MG63 (cell line): Measurements from ENCODE around the gene KIAA1958. TPM values are rescaled to one million over a fixed set of nuclear protein-coding genes. Genes with fewer than 3 reads are reported as not detected.
A peak's percentile ranks its signal among the peaks of the same experiment; 100 is the strongest.

ENCODE experiments used
- DNase-seq: peaks from one replicate; pipeline ENCODE4 v3.0.0-alpha.2; 2020
- H3K27me3 ChIP-seq: fragments of 250-450 bp; sonication (Bioruptor Pico); 2 replicates; pipeline ENCODE4 v1.5.1; 2020; ENCODE audit warnings: mild to moderate bottlenecking, moderate library complexity
- H3K36me3 ChIP-seq: fragments of 250-450 bp; sonication (Bioruptor Pico); 2 replicates; pipeline ENCODE4 v1.5.1; 2020; ENCODE audit warnings: mild to moderate bottlenecking, moderate library complexity
- H3K4me3 ChIP-seq: fragments of 250-450 bp; sonication (Bioruptor Pico); 2 replicates; pipeline ENCODE4 v1.5.1; 2020; ENCODE audit warnings: mild to moderate bottlenecking, moderate library complexity
- H3K9me3 ChIP-seq: fragments of 250-450 bp; sonication (Bioruptor Pico); 2 replicates; pipeline ENCODE4 v1.5.1; 2020; ENCODE audit warnings: mild to moderate bottlenecking, moderate library complexity
- total RNA-seq: library from RNA; depleted of rRNA; stranded (reverse); fragments of >200 nt; shearing (Covaris generic); gene quantifications from 2 replicates; pipeline ENCODE4 v1.2.3, GENCODE V29; 2014; ENCODE audit warnings: low replicate concordance

Gene KIAA1958
- total RNA-seq, 1 experiment from 2014 or later, result 1.1 TPM

DNA sequence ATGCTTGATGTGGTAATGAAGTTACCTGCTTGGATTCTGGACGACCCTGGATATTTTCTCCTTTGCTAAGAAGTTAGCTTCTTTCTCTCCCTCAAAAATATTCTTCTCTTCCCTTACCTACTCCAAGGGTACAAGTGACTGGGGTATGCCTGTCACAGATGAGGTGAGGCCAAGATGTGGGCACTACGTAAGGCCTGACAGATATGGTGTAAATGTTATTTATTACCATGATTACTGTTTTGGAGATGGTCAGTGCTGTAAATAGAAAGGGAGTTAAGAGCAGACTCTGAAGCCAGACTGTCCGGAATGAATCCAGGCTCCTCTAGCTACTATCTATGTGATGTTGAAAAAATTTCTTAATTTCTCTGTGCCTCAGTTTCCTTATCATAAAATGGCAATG lies 1.1 kb upstream of the KIAA1958 start:
- no peak for DNase-seq
- Histone ChIP-seq H3K9me3 (no peaks in the 10 kb centered on the region), H3K4me3 (no peak overlapping the region; the same call in 1 of the 2 replicates), H3K27me3 (no peaks in the 10 kb centered on the region), H3K36me3 (no peaks in the 10 kb centered on the region)

DNA sequence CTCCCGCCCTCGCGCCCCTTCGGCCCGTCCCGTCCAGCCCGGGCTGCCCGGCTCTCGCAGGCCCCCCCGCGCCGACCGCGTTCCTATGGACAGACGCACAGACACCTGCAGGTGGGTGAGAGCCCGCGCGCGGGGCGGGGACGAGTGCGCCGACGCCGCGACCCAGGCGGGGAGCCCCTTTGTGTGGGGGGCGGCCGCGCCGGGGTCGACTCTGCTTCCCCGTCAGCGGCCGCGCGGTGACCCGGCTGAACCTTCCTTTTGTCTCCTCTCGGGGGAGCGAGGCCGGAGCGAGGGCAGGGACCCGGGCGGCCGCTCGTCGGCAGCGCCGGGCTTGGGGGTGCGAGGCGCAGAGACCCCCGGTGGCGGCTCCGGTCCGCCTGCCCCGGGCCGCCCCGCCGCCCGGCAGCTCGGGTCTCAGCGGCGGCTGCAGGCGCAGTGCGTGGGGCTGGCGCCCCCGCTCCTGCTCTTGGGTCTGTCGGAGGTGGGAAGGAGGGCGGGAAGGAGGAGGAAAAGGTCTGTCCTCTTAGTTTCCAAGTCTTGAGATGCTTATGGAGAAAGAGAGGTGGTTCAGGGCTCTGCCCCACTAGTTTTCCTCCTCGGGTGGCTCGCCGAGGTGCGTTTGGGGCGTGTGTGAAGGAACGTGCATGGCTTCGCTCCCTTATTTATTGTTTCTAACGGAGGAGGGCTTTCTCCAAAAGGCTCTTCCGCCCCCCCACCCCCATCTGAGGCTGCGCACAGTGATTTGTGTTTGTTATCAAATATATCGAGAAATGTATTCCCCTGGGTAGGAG lies 576 bp downstream of the KIAA1958 start:
- H3K36me3 ChIP-seq, result no peaks in the 10 kb centered on the region
- DNase-seq, result peak; percentile 66
- no peaks in the 10 kb centered on the region for H3K27me3 ChIP-seq
- peak overlapping the region; percentile 70 for H3K4me3 ChIP-seq
- H3K9me3 ChIP-seq, result no peaks in the 10 kb centered on the region

DNA sequence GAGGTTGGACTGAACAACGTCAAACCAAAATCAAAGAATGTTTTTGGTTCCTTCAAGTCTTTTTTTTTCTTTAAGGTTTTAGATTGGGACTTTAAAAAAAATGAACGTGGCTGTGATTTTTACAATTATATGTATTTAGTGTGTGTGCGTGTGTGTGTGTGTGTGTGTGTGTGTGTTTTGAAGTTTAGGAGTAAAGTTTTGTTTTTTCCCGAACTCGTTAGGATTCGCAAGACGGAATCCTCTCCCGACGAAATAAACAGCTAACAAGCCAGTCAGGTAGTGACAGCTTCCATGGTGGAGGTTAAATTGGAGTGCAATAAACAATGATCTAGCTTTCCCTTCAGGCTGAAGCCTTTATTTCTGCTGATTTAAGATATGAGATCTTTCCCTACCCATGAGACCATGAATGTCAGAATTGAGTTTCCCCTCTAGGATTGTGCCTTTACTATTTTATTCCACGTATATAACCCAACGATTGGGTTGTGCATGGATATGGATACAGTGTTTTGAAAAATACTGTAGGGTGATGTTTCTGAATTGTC lies 1.2 kb downstream of the KIAA1958 start:
- Histone ChIP-seq H3K36me3 (no peaks in the 10 kb centered on the region), H3K9me3 (no peaks in the 10 kb centered on the region), H3K27me3 (no peaks in the 10 kb centered on the region), H3K4me3 (peak overlapping the region; percentile 70)
- DNase-seq, result no peak

DNA sequence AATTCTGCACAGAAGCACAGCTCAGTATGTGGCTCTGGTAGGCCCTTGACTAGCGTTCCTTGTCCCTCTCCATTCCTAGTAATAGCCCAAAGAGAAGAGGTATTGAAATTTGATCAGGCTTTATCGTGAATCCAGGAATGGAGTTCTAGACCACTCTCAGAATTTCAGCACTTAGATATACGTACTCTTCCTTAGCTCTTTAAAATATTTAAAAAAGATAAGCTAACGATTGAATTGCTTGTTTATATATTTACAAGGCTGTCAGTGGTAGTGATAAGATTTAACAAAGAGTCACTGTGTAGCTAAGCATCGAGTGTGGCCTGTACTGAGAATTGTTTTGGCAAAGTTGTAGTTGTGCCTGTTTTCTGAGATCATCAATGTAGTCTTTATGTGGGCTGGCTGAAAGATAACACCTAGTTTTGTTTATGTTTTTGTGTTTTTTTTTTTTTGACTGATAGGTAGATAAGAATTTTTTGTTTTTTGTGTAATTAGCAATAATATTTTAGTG lies 2.5 kb downstream of the KIAA1958 start:
- H3K36me3 ChIP-seq, result no peaks in the 10 kb centered on the region; the same call in 1 of the 2 replicates
- H3K9me3 ChIP-seq, result no peaks in the 10 kb centered on the region
- no peak for DNase-seq
- H3K27me3 ChIP-seq, result no peaks in the 10 kb centered on the region
- peak overlapping the region; percentile 4; the same call in 1 of the 2 replicates for H3K4me3 ChIP-seq

DNA sequence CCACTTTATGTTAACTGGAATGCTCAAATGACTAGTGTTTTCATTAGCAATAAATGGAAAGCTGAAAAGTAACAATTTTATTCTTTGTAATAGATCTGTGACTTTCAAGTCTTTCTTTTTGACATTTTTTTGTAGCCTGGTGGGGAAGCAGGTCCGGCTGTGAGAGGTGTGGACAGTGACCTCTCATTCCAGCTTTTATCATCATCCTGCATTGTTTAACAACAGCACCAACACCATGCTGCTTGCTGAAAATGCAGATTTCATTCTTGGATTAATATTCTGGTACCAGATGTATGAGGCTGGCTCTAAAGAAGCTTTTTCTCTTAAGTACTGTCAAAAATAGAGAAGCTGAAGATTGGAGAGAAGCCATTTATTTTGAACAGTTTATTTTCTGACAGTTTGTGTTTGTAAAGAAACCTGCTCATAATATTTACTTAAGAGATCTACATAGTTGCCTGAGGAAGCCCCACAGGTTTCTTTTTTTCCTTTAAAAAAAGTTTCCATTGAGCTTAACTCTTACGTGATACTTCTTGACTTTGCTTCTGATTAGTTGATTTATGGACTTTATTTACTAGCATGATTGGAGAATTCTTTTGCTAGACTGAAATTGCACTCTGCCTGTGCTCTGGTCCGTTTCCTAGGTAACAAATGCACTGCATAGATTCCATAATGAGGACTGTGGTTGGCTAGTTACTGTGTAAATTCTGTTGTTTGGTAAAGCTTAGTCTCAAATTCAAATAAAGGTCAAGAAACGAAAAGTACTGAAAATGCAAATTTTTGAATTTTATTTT lies 3.4 kb downstream of the KIAA1958 start:
- Histone ChIP-seq H3K9me3 (peaks cover 4% of the 10 kb centered on the region; the same call in 1 of the 2 replicates), H3K4me3 (no peak overlapping the region)

DNA sequence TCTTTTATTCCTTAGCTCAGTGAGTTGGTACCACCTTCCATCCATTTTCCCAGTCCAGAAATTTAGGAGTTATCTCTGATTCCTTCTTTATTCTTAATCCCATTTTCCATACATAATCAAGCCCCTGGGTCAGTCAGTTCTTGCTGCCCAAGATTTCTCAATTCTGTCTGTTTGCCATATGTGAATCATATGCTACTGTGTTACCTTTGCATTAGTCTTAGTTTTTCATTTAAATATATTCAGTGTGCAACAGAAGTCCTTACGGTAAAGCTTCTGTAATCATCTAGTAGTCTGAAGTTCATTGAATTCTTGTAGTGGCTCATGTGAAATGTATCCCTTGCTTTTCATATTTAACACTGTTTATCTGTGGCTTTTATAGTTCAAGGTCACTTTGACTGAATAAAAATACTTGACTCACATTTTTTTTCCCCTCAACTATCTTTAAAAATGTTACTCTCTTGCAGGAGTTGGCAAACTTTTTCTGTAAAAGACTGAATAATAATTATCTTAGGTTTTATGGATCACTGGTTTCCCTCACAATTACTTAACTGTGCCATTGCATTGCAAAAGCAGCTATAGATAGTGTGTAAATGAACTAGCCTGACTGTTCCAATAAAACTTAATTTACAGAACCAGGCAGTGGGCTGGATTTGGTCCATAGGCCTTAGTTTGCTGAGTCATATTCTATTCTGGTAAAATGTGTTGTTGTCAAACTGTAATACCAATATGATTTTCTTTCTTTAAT lies 6.9 kb downstream of the KIAA1958 start:
- H3K9me3 ChIP-seq, result peaks cover 4% of the 10 kb centered on the region; the same call in 1 of the 2 replicates
- H3K36me3 ChIP-seq, result peaks cover 10% of the 10 kb centered on the region
- H3K4me3 ChIP-seq, result no peak overlapping the region
- no peaks in the 10 kb centered on the region for H3K27me3 ChIP-seq
- peak; percentile 19 for DNase-seq

More for the DNA sequence above, 3.4 kb downstream of the KIAA1958 start:
- no peak for DNase-seq
- H3K27me3 ChIP-seq, result no peaks in the 10 kb centered on the region
- H3K36me3 ChIP-seq, result peaks cover 7% of the 10 kb centered on the region

DNA sequence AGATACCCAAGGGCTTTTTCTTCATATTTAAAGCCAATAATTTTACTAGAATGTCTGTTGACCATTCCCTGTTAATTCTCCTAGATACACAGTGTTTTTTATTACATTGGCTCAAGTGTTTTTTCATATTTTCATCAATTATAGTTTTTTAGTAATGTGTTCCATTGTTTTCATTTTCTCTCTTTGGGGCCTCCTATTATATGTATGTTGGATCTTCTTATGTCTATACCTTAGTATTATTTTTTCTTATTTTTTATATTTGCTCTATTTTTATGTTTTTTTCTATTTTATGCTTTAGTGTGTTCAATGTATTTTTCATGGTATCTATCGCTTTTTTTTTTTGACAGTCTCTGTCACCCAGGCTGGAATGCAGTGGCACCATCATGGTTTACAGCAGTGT lies 7.5 kb downstream of the KIAA1958 start:
- DNase-seq, result no peak
- H3K9me3 ChIP-seq, result peaks cover 4% of the 10 kb centered on the region; the same call in 1 of the 2 replicates
- H3K4me3 ChIP-seq, result no peak overlapping the region
- no peaks in the 10 kb centered on the region for H3K27me3 ChIP-seq
- peaks cover 10% of the 10 kb centered on the region for H3K36me3 ChIP-seq

DNA sequence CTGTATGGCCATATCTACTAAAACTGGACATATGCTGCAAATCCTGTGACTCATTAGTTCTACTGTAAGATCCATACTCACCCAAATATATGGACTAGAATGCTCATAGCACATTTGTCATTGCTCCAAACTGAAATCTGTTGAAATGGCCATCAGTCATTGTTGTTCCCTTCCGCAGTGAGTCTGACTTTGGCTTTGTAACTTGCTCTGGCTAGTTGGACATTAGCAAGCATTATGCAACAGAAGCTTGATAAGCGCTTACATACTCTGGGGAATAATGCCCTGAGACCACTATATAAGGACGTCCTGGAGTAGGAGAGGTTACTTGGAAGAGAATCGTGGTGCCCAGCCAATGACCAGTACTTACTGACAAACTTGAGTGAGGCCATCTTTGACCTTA lies 9.0 kb downstream of the KIAA1958 start:
- H3K36me3 ChIP-seq, result peaks cover 10% of the 10 kb centered on the region
- peaks cover 4% of the 10 kb centered on the region; the same call in 1 of the 2 replicates for H3K9me3 ChIP-seq
- H3K4me3 ChIP-seq, result no peak overlapping the region
- H3K27me3 ChIP-seq, result no peaks in the 10 kb centered on the region
- no peak for DNase-seq

DNA sequence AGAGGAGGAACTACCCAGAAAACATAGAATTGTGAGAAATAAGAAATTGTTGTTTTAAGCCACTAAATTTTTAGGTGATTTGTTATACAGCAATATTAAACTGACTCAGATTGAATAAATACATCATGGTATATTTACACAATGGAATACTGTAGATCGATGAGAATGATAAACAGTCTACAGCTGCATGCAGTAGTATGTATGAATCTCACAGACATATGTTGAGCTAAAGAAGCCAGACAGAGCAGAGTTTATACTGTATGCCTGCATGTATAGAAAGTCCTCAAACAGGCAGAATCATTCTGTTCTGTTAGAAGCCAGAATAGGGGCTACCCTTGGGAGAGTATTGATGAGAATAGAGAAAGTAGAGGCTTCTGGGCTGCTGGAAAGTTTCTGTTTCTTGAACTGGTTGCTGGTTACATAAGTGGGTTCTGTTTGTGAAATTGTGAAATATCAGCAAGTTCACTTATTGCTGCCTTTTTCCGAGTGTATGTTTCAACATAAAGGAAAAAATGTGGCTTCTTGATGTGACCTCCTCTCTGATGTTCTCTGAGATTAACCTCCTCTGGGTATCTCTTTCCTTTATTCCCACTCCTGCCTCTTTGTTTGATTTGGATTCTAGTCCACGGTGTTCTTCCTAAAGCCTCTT lies 9.6 kb downstream of the KIAA1958 start:
- peaks cover 4% of the 10 kb centered on the region; the same call in 1 of the 2 replicates for H3K9me3 ChIP-seq
- peaks cover 10% of the 10 kb centered on the region for H3K36me3 ChIP-seq
- H3K4me3 ChIP-seq, result no peak overlapping the region
- no peak for DNase-seq
- no peaks in the 10 kb centered on the region for H3K27me3 ChIP-seq

DNA sequence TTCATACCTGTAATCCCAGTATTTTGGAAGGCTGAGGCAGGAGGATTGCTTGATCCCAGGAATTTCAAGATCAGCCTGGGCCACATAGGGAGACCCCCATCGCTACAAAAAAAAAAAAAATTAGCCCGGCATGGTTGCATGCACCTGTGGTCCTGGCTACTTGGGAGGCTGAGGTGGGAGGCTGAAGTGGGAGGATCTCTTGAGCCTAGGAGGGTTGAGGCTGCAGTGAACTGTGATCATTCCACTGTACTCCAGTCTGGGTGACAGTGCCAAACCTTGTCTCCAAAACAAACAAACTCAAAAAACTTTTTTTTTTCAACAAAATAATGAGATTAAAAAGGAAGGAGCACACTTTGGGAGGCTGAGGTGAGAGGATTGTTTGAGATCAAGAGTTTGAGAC lies 14.2 kb downstream of the KIAA1958 start:
- no peaks in the 10 kb centered on the region for H3K27me3 ChIP-seq

DNA sequence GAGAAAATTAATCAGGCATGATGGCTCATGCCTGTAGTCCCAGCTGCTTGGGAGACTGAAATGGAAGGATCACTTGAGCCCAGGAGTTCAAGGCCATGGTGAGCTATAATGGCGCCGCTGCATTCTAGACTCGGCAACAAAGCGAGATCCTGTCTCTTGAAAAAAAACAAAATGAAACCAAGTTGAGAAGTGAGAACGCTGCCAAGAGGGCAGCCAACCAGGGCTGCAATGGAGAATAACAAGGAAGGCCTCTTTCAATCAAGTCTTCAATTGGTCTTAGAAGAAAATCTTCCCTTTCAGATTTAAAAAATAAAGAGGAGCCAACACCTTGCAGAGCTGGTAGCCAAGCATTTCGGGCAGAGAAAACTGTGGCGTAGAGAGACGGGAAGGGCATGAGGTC lies 14.7 kb downstream of the KIAA1958 start:
- DNase-seq, result peak; percentile 11
- Histone ChIP-seq H3K36me3 (no peaks in the 10 kb centered on the region), H3K9me3 (no peaks in the 10 kb centered on the region), H3K4me3 (peak overlapping the region; percentile 16), H3K27me3 (no peaks in the 10 kb centered on the region)

More for the DNA sequence above, 14.2 kb downstream of the KIAA1958 start:
- Histone ChIP-seq H3K9me3 (no peaks in the 10 kb centered on the region), H3K36me3 (no peaks in the 10 kb centered on the region; the same call in 1 of the 2 replicates), H3K4me3 (no peak overlapping the region)
- no peak for DNase-seq

DNA sequence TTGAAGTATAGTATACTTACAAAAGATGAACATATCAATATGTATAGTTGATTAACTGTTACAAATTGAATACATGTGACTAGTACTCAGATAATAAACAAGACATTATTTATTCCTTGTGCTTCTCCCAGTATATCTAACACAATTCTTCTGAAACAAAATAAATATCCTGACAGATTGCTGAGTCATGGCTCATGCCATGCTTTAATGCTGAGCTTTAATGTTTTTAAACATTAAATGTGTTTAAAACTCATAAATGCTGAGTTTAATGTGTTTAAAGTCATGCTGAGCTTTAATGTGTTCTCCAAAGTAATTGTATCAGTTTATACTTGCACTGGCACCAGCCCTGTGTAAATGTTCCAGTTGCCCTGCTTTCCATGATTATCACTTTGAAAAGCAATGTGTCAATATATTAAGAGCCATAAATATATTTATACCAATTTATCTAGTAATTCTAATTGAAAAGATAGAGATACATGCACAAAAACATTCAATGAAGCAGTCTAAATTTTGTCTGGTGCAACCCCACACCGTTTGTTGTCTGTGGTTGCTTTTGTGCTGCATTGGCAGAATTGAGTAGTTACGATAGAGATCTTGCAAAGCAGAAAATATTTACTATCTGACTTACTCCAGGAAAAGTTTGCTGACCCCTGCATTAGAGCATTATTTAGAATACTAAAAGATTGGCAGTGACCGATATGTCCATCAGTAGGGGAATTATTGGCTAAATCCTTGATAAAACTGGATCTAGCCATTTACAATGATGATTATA lies 15.7 kb downstream of the KIAA1958 start:
- no peak for DNase-seq

DNA sequence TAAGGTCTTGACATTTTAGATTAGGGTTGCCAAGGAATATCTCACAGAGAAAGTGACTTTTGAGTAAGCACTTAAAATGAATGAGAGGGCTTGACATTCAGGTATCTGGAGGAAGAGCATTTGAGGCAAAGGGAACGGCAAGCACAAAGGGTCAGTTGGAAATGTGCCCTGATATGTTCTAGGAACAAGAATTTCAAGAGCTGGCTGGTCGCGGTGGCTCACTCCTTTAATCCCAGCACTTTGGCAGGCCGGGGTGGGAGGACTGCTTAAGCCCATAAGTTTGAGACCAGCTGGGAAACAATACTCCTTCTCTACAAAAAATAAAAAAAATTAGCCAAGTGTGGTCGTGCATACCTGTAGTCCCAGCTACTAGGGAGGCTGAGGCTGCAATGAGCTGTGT lies 16.5 kb downstream of the KIAA1958 start:
- H3K9me3 ChIP-seq, result no peaks in the 10 kb centered on the region
- H3K36me3 ChIP-seq, result no peaks in the 10 kb centered on the region
- DNase-seq, result no peak
- H3K27me3 ChIP-seq, result no peaks in the 10 kb centered on the region
- no peak overlapping the region for H3K4me3 ChIP-seq

More for the DNA sequence above, 15.7 kb downstream of the KIAA1958 start:
- H3K27me3 ChIP-seq, result no peaks in the 10 kb centered on the region
- H3K4me3 ChIP-seq, result no peak overlapping the region
- no peaks in the 10 kb centered on the region for H3K36me3 ChIP-seq
- H3K9me3 ChIP-seq, result no peaks in the 10 kb centered on the region

DNA sequence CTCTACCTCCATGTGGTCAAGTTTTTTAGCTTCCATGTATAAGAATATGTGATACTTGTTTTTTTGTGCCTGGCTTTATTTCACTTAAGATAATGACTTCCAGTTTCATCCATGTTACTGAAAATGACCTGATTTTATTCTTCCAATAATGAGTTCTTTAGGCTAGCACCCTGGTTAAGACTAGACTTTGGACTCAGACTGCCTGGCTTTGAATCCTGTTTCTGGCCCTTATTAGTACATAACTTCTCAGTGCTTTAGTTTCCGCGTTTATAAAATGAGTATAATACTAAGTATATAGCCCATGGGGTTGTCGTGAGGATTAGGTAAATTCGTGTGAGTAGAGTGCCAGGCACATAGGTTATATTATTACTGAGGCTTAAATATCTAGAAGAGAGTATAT lies 18.5 kb downstream of the KIAA1958 start:
- DNase-seq, result no peak
- Histone ChIP-seq H3K9me3 (no peaks in the 10 kb centered on the region), H3K4me3 (no peak overlapping the region), H3K27me3 (no peaks in the 10 kb centered on the region), H3K36me3 (no peaks in the 10 kb centered on the region)

DNA sequence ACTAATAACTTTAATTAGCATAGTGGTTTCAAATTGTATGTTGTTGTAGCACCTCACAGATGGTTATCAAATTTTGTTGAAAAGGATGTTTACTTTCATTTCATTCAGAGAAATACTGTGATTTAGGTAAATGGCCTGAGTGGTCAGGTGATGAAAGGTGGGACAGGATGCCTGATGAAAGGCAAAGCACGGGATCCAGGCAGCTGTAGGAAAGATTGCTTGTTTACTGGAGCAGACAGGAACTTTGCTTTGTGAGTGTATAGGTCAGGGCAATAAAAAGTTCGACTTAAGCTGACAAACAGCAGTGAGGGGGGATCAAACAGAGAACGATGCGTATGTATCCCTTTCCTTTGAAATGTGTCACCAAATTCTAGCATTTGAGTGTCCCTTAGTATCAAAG lies 19.0 kb downstream of the KIAA1958 start:
- Histone ChIP-seq H3K4me3 (no peak overlapping the region), H3K9me3 (no peaks in the 10 kb centered on the region), H3K36me3 (no peaks in the 10 kb centered on the region), H3K27me3 (no peaks in the 10 kb centered on the region)
- DNase-seq, result no peak
